HG03196 (cell line): ENCODE data around the gene PCSK2.

Source experiments
- ATAC-seq: cut with Tn5 transposase; IDR thresholded peaks from one replicate; pipeline ENCODE4 v1.9.1; 2021; ENCODE audit not compliant: unreplicated experiment

Gene PCSK2

GRCh38 chr20:17503301-17504065 is 276.6 kb downstream of the PCSK2 start:
- ATAC-seq = no peak

GRCh38 chr20:17504066-17504897 is 277.4 kb downstream of the PCSK2 start:
- ATAC-seq = peak; percentile 11

GRCh38 chr20:17504898-17505635 is 278.2 kb downstream of the PCSK2 start:
- ATAC-seq = peak; percentile 60

GRCh38 chr20:17505636-17506517 is 279.0 kb downstream of the PCSK2 start:
- ATAC-seq = peak; percentile 8

- no peak for ATAC-seq
Observed at GRCh38 chr20:17507032-17507431, 280.2 kb downstream of the PCSK2 start.

GRCh38 chr20:17507531-17507930 is 280.7 kb downstream of the PCSK2 start:
- ATAC-seq = no peak

GRCh38 chr20:17508756-17509155 is 281.9 kb downstream of the PCSK2 start:
- ATAC-seq = no peak

- no peak for ATAC-seq
Observed at GRCh38 chr20:17510548-17510947, 283.7 kb downstream of the PCSK2 start.

- ATAC-seq = no peak
Observed at GRCh38 chr20:17511401-17511800, 284.6 kb downstream of the PCSK2 start.

- ATAC-seq = no peak
Observed at GRCh38 chr20:17513939-17514338, 287.1 kb downstream of the PCSK2 start.

- no peak for ATAC-seq
Observed at GRCh38 chr20:17515053-17515452, 288.2 kb downstream of the PCSK2 start.

- no peak for ATAC-seq
Observed at GRCh38 chr20:17518339-17519052, 291.7 kb downstream of the PCSK2 start.

- no peak for ATAC-seq
Observed at GRCh38 chr20:17519606-17520285, 292.9 kb downstream of the PCSK2 start.

- no peak for ATAC-seq
Observed at GRCh38 chr20:17520583-17520982, 293.7 kb downstream of the PCSK2 start.

- ATAC-seq = no peak
Observed at GRCh38 chr20:17522528-17522927, 295.7 kb downstream of the PCSK2 start.

- ATAC-seq = no peak
Observed at GRCh38 chr20:17523326-17523725, 296.5 kb downstream of the PCSK2 start.

GRCh38 chr20:17524560-17524959 is 297.7 kb downstream of the PCSK2 start:
- ATAC-seq = no peak

- ATAC-seq = no peak
Observed at GRCh38 chr20:17525132-17525531, 298.3 kb downstream of the PCSK2 start.

GRCh38 chr20:17525650-17526049 is 298.8 kb downstream of the PCSK2 start:
- no peak for ATAC-seq
